22Rv1 (cell line): ENCODE results near the gene RNASE1.

ENCODE experiments used
- CTCF ChIP-seq: fragments of 450-650 bp; IDR thresholded peaks from 2 replicates; pipeline ENCODE4 v1.5.1; 2017; ENCODE audit warnings: mild to moderate bottlenecking
- ZFX ChIP-seq: fragments of 450-650 bp; IDR thresholded peaks from 2 replicates; pipeline ENCODE4 v1.6.1; 2017; ENCODE audit warnings: antibody characterized with exemption, borderline replicate concordance

- no peak for TF ChIP-seq CTCF
- no peak for TF ChIP-seq ZFX
These were observed 17.6 kb upstream of the RNASE1 start for GRCh38 chr14:20820063-20820904.
